ENCODE data around the gene FMC1. TPM values are rescaled to one million over a fixed set of nuclear protein-coding genes. Genes with fewer than 3 reads are reported as not detected.

Gene FMC1
- polyA plus RNA-seq, 1 donor (not counting 4 experiments of a cell fraction or from before 2014, with no cell fraction given) = 7.8 TPM

- no peak for FAIRE-seq
- Histone ChIP-seq H3K27me3 (ENCODE audit: control insufficient read depth, extremely low read depth, insufficient read depth, low read length) (no peaks in the 10 kb centered on the region), H3K79me2 (ENCODE audit: control insufficient read depth, insufficient read depth, low read length) (no peaks in the 10 kb centered on the region), H3K36me3 (ENCODE audit: control insufficient read depth in 2 of 2, extremely low read depth in 1 of 2, insufficient read depth in 2 of 2, low read length in 2 of 2) (peaks cover 2 to 3% of the 10 kb centered on the region in 2 experiments), H3K9me1 (ENCODE audit: control insufficient read depth, extremely low read depth, insufficient read depth, low read length) (no peaks in the 10 kb centered on the region), H3K4me1 (ENCODE audit: control insufficient read depth, extremely low read depth, insufficient read depth, low read length) (no peaks in the 10 kb centered on the region), H4K20me1 (ENCODE audit: control insufficient read depth, extremely low read depth, insufficient read depth, low read length) (no peaks in the 10 kb centered on the region), H3K4me2 (ENCODE audit: control insufficient read depth, extremely low read depth, insufficient read depth, low read depth, low read length) (no peak overlapping the region), H2AFZ (ENCODE audit: control insufficient read depth, low read length) (no peak overlapping the region), H3K27ac (ENCODE audit: control insufficient read depth, insufficient read depth, low read length) (no peak overlapping the region), H3K9me3 (ENCODE audit: control insufficient read depth, low read depth, low read length) (no peaks in the 10 kb centered on the region), H3K4me3 (ENCODE audit: control insufficient read depth in 2 of 3, extremely low read depth in 1 of 3, insufficient read depth in 2 of 3, low read depth in 1 of 3, low read length in 3 of 3) (no peak overlapping the region), H3K9ac (ENCODE audit: control insufficient read depth, extremely low read depth, insufficient read depth, low read length) (no peak overlapping the region)
- no peak for DNase-seq (ENCODE audit: low read depth, low spot score)
- no peak for TF ChIP-seq EZH2 (IDR thresholded peaks at IDR 0.05; ENCODE audit: low read length)
- no peak for TF ChIP-seq CTCF (optimal IDR thresholded peaks at IDR 0.05 in 1 of 3, IDR thresholded peaks at IDR 0.05 in 1 of 3, conservative IDR thresholded peaks at IDR 0.05 in 1 of 3; ENCODE audit: extremely low read depth in 1 of 3, insufficient read depth in 2 of 3, low read length in 3 of 3)
- dilution Hi-C loops (cut with MboI; ENCODE audit: extremely low pct_ligation_motif_present, low sequenced_read_pairs) = no loop called here
Measured at GRCh38 chr7:139294951-139295575, 46.1 kb upstream of the FMC1 start.

GRCh38 chr7:139297795-139298194 lies 43.3 kb upstream of the FMC1 start:
- H3K9me3 ChIP-seq (ENCODE audit: control insufficient read depth, low read depth, low read length) = no peaks in the 10 kb centered on the region
- no peaks in the 10 kb centered on the region for H3K9me1 ChIP-seq (ENCODE audit: control insufficient read depth, extremely low read depth, insufficient read depth, low read length)
- H3K4me3 ChIP-seq (ENCODE audit: control insufficient read depth in 2 of 3, extremely low read depth in 1 of 3, insufficient read depth in 2 of 3, low read depth in 1 of 3, low read length in 3 of 3) = no peak overlapping the region
- H3K27ac ChIP-seq (ENCODE audit: control insufficient read depth, insufficient read depth, low read length) = no peak overlapping the region
- no peaks in the 10 kb centered on the region for H3K4me1 ChIP-seq (ENCODE audit: control insufficient read depth, extremely low read depth, insufficient read depth, low read length)
- TF ChIP-seq EZH2 (IDR thresholded peaks at IDR 0.05; ENCODE audit: low read length) = no peak
- no peak for TF ChIP-seq CTCF (optimal IDR thresholded peaks at IDR 0.05 in 1 of 3, IDR thresholded peaks at IDR 0.05 in 1 of 3, conservative IDR thresholded peaks at IDR 0.05 in 1 of 3; ENCODE audit: extremely low read depth in 1 of 3, insufficient read depth in 2 of 3, low read length in 3 of 3)
- H3K27me3 ChIP-seq (ENCODE audit: control insufficient read depth, extremely low read depth, insufficient read depth, low read length) = no peaks in the 10 kb centered on the region
- H2AFZ ChIP-seq (ENCODE audit: control insufficient read depth, low read length) = no peak overlapping the region
- H3K9ac ChIP-seq (ENCODE audit: control insufficient read depth, extremely low read depth, insufficient read depth, low read length) = no peak overlapping the region
- dilution Hi-C loops (cut with MboI; ENCODE audit: extremely low pct_ligation_motif_present, low sequenced_read_pairs) = no loop called here
- no peaks in the 10 kb centered on the region for H4K20me1 ChIP-seq (ENCODE audit: control insufficient read depth, extremely low read depth, insufficient read depth, low read length)
- FAIRE-seq (no peak), DNase-seq (ENCODE audit: low read depth, low spot score) (no peak)
- H3K79me2 ChIP-seq (ENCODE audit: control insufficient read depth, insufficient read depth, low read length) = no peaks in the 10 kb centered on the region
- no peak overlapping the region for H3K4me2 ChIP-seq (ENCODE audit: control insufficient read depth, extremely low read depth, insufficient read depth, low read depth, low read length)
- peaks cover 2 to 3% of the 10 kb centered on the region in 2 experiments for H3K36me3 ChIP-seq (ENCODE audit: control insufficient read depth in 2 of 2, extremely low read depth in 1 of 2, insufficient read depth in 2 of 2, low read length in 2 of 2)

Measured in keratinocyte (primary cell).